ENCODE results near the gene CDH7.

- TF ChIP-seq CTCF (conservative IDR thresholded peaks at IDR 0.05 in 1 of 2, IDR thresholded peaks at IDR 0.05 in 1 of 2; ENCODE audit: extremely low read depth in 1 of 2, insufficient read depth in 1 of 2, low read depth in 1 of 2, low read length in 2 of 2) (no peak), EZH2 (IDR thresholded peaks at IDR 0.05; ENCODE audit: borderline replicate concordance, low read length) (no peak)
Measured at GRCh38 chr18:65761636-65762295, 11.0 kb downstream of the CDH7 start.
